Measurements from ENCODE around the gene GCAT.

DNA sequence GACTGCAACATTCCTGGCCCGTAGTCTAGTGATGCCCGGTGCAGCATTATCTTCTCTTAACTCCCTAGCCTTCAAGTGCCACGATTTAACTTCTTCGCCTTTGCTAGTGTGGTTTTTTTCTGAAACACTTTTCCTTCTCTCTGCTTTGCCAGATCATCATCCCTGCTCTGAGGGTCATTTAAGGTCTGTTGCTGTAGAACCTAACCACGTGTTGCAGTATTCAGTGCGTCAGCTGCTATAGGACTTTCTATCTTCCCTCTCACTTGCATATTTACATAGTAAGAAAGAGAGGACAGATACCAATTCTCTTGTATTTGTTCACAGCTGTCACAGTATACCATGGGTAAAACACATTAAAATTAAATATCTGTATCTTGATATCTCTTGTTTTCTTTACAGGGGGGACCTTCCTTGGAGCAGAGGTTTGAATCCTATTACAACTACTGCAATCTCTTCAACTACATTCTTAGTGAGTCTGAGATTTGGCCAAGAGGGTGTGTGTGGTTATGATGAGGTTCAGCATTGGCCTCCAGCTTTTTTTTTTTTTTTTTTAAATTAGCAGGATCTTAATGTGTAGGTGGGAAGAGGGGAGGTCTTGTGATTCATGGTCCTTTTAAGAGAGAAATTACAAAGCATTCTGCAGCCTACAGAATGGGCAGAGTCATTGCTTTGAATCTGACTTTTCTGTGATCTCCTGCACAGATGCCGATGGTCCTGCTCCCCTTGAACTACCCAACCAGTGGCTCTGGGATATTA, 55.0 kb downstream of the GCAT start:
- TF ChIP-seq, protein P1, sequence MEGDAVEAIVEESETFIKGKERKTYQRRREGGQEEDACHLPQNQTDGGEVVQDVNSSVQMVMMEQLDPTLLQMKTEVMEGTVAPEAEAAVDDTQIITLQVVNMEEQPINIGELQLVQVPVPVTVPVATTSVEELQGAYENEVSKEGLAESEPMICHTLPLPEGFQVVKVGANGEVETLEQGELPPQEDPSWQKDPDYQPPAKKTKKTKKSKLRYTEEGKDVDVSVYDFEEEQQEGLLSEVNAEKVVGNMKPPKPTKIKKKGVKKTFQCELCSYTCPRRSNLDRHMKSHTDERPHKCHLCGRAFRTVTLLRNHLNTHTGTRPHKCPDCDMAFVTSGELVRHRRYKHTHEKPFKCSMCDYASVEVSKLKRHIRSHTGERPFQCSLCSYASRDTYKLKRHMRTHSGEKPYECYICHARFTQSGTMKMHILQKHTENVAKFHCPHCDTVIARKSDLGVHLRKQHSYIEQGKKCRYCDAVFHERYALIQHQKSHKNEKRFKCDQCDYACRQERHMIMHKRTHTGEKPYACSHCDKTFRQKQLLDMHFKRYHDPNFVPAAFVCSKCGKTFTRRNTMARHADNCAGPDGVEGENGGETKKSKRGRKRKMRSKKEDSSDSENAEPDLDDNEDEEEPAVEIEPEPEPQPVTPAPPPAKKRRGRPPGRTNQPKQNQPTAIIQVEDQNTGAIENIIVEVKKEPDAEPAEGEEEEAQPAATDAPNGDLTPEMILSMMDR (IDR thresholded peaks at IDR 0.05): no peak
- no peak for TF ChIP-seq POLR2A (IDR thresholded peaks at IDR 0.05; ENCODE audit: low read depth)

Data from esophagus muscularis mucosa (tissue), 3 donors.